Stimulated activated naive B cell treated with anti-CD40 and anti-IgM and Interleukin-4, amounts not matched to agents 10 μg/mL and 1 μg/mL and 100 μg/mL, for 72 hours (primary cell): ENCODE data around the gene ARHGAP36.

Source experiments
- ATAC-seq, 2 donors: fragments of 150-1000 bp; cut with Tn5 transposase; replicated peaks; 2 replicates each; pipeline ENCODE4 v1.10.0; 2021; ENCODE audit warnings: moderate library complexity in 1 of 2
- DNase-seq: peaks from one replicate; pipeline ENCODE4 v3.0.0; 2021
- H3K27ac Mint-ChIP-seq: one replicate; pipeline ENCODE4 v1.8.0; 2022; ENCODE audit warnings: mild to moderate bottlenecking, mixed read lengths
- H3K27me3 Mint-ChIP-seq, 2 donors: one replicate each; pipeline ENCODE4 v1.8.0; 2022; ENCODE audit warnings: mixed read lengths in 2 of 2
- H3K36me3 Mint-ChIP-seq, 2 donors: one replicate each; pipeline ENCODE4 v1.8.0; 2022; ENCODE audit warnings: mixed read lengths in 2 of 2, mild to moderate bottlenecking in 1 of 2
- H3K4me1 Mint-ChIP-seq, 2 donors: one replicate each; pipeline ENCODE4 v1.8.0; 2022; ENCODE audit warnings: mixed read lengths in 2 of 2, mild to moderate bottlenecking in 1 of 2
- H3K4me3 Mint-ChIP-seq, 2 donors: one replicate each; pipeline ENCODE4 v1.8.0; 2022; ENCODE audit warnings: mild to moderate bottlenecking in 2 of 2, mixed read lengths in 2 of 2, moderate library complexity in 1 of 2
- H3K9me3 Mint-ChIP-seq, 2 donors: one replicate each; pipeline ENCODE4 v1.8.0; 2022; ENCODE audit warnings: mixed read lengths in 2 of 2, mild to moderate bottlenecking in 1 of 2

Gene ARHGAP36

GRCh38 chrX:131058136-131058868 lies at the start of gene ARHGAP36:
Gene ARHGAP36 (plus strand): TSS chrX:131058346. CDS start chrX:131081666, 23,320 bp downstream.
- no peak within 1 kb of the TSS for H3K4me3 Mint-ChIP-seq
- no peak within 1 kb of the TSS for H3K27ac Mint-ChIP-seq
- no peaks in the 10 kb centered on the region for H3K36me3 Mint-ChIP-seq
- peaks cover 8 to 17% of the 10 kb centered on the region in 2 donors for H3K27me3 Mint-ChIP-seq
- DNase-seq (no peak), ATAC-seq (no peak)
- no peaks in the 10 kb centered on the region for H3K9me3 Mint-ChIP-seq
- H3K4me1 Mint-ChIP-seq = no peaks in the 10 kb centered on the region

GRCh38 chrX:131010186-131010585 lies 48.0 kb upstream of the ARHGAP36 start:
- Mint-ChIP-seq H3K27me3 (peaks cover 7 to 10% of the 10 kb centered on the region in 2 donors), H3K36me3 (no peaks in the 10 kb centered on the region), H3K4me3 (no peak overlapping the region), H3K9me3 (no peaks in the 10 kb centered on the region), H3K4me1 (no peaks in the 10 kb centered on the region), H3K27ac (no peak overlapping the region)
- DNase-seq (no peak), ATAC-seq (no peak)

GRCh38 chrX:131025336-131025735 lies 32.8 kb upstream of the ARHGAP36 start:
- no peak for DNase-seq
- Mint-ChIP-seq H3K27ac (no peak overlapping the region), H3K4me1 (no peaks in the 10 kb centered on the region), H3K4me3 (no peak overlapping the region), H3K36me3 (no peaks in the 10 kb centered on the region), H3K27me3 (peaks cover 5 to 23% of the 10 kb centered on the region in 2 donors), H3K9me3 (peaks cover 2 to 5% of the 10 kb centered on the region in 2 donors)
- no peak for ATAC-seq

GRCh38 chrX:131032354-131033230 lies 25.6 kb upstream of the ARHGAP36 start:
- ATAC-seq = no peak
- Mint-ChIP-seq H3K27me3 (peaks cover 0 to 13% of the 10 kb centered on the region in 2 donors), H3K27ac (no peak overlapping the region), H3K4me1 (no peaks in the 10 kb centered on the region), H3K9me3 (no peaks in the 10 kb centered on the region), H3K4me3 (no peak overlapping the region), H3K36me3 (no peaks in the 10 kb centered on the region)
- no peak for DNase-seq

GRCh38 chrX:131034063-131034462 lies 24.1 kb upstream of the ARHGAP36 start:
- ATAC-seq = no peak
- no peaks in the 10 kb centered on the region for H3K4me1 Mint-ChIP-seq
- no peaks in the 10 kb centered on the region for H3K9me3 Mint-ChIP-seq
- peaks cover 0 to 10% of the 10 kb centered on the region in 2 donors for H3K27me3 Mint-ChIP-seq
- no peaks in the 10 kb centered on the region for H3K36me3 Mint-ChIP-seq
- H3K27ac Mint-ChIP-seq = no peak overlapping the region
- no peak for DNase-seq
- no peak overlapping the region for H3K4me3 Mint-ChIP-seq

GRCh38 chrX:131040781-131041180 lies 17.4 kb upstream of the ARHGAP36 start:
- DNase-seq (no peak), ATAC-seq (no peak)
- H3K4me1 Mint-ChIP-seq = no peaks in the 10 kb centered on the region
- H3K36me3 Mint-ChIP-seq = no peaks in the 10 kb centered on the region
- no peak overlapping the region for H3K27ac Mint-ChIP-seq
- no peak overlapping the region for H3K4me3 Mint-ChIP-seq
- H3K27me3 Mint-ChIP-seq = peaks cover 13 to 18% of the 10 kb centered on the region in 2 donors
- H3K9me3 Mint-ChIP-seq = no peaks in the 10 kb centered on the region

GRCh38 chrX:131041667-131042066 lies 16.5 kb upstream of the ARHGAP36 start:
- no peak overlapping the region for H3K4me3 Mint-ChIP-seq
- DNase-seq (no peak), ATAC-seq (no peak)
- no peaks in the 10 kb centered on the region for H3K36me3 Mint-ChIP-seq
- H3K9me3 Mint-ChIP-seq = no peaks in the 10 kb centered on the region
- peaks cover 20 to 21% of the 10 kb centered on the region in 2 donors for H3K27me3 Mint-ChIP-seq
- H3K4me1 Mint-ChIP-seq = no peaks in the 10 kb centered on the region
- no peak overlapping the region for H3K27ac Mint-ChIP-seq

GRCh38 chrX:131045726-131046125 lies 12.4 kb upstream of the ARHGAP36 start:
- Mint-ChIP-seq H3K4me1 (no peaks in the 10 kb centered on the region), H3K27me3 (peaks cover 20 to 26% of the 10 kb centered on the region in 2 donors), H3K27ac (no peak overlapping the region), H3K36me3 (no peaks in the 10 kb centered on the region), H3K9me3 (no peaks in the 10 kb centered on the region), H3K4me3 (no peak overlapping the region)
- ATAC-seq = no peak
- no peak for DNase-seq

- Mint-ChIP-seq H3K27ac (no peak overlapping the region), H3K9me3 (no peaks in the 10 kb centered on the region), H3K36me3 (no peaks in the 10 kb centered on the region), H3K4me3 (no peak overlapping the region), H3K27me3 (peaks cover 20 to 23% of the 10 kb centered on the region in 2 donors), H3K4me1 (no peaks in the 10 kb centered on the region)
- ATAC-seq = no peak
- DNase-seq = no peak
Observed at GRCh38 chrX:131046596-131046995, 11.6 kb upstream of the ARHGAP36 start.

GRCh38 chrX:131047180-131047579 lies 11.0 kb upstream of the ARHGAP36 start:
- Mint-ChIP-seq H3K4me1 (no peaks in the 10 kb centered on the region), H3K27me3 (peaks cover 20 to 26% of the 10 kb centered on the region in 2 donors), H3K4me3 (no peak overlapping the region), H3K27ac (no peak overlapping the region), H3K36me3 (no peaks in the 10 kb centered on the region), H3K9me3 (no peaks in the 10 kb centered on the region)
- DNase-seq = no peak
- ATAC-seq = no peak

- H3K9me3 Mint-ChIP-seq = no peaks in the 10 kb centered on the region
- no peak for DNase-seq
- no peak for ATAC-seq
- H3K27ac Mint-ChIP-seq = no peak overlapping the region
- peaks cover 0 to 13% of the 10 kb centered on the region in 2 donors for H3K27me3 Mint-ChIP-seq
- no peaks in the 10 kb centered on the region for H3K4me1 Mint-ChIP-seq
- no peak overlapping the region for H3K4me3 Mint-ChIP-seq
- no peaks in the 10 kb centered on the region for H3K36me3 Mint-ChIP-seq
Observed at GRCh38 chrX:131053076-131053475, 5.1 kb upstream of the ARHGAP36 start.

GRCh38 chrX:131054906-131055305 lies 3.2 kb upstream of the ARHGAP36 start:
- Mint-ChIP-seq H3K36me3 (no peaks in the 10 kb centered on the region), H3K4me3 (no peak overlapping the region), H3K27me3 (peaks cover under 1 to 8% of the 10 kb centered on the region in 2 donors), H3K9me3 (no peaks in the 10 kb centered on the region), H3K27ac (no peak overlapping the region), H3K4me1 (no peaks in the 10 kb centered on the region)
- ATAC-seq = no peak
- no peak for DNase-seq

- H3K9me3 Mint-ChIP-seq = no peaks in the 10 kb centered on the region
- H3K36me3 Mint-ChIP-seq = no peaks in the 10 kb centered on the region
- H3K27me3 Mint-ChIP-seq = peaks cover 8 to 17% of the 10 kb centered on the region in 2 donors
- DNase-seq (no peak), ATAC-seq (no peak)
- no peak overlapping the region for H3K27ac Mint-ChIP-seq
- H3K4me3 Mint-ChIP-seq = no peak overlapping the region
- no peaks in the 10 kb centered on the region for H3K4me1 Mint-ChIP-seq
Observed at GRCh38 chrX:131057706-131058105, 440 bp upstream of the ARHGAP36 start.

- Mint-ChIP-seq H3K27ac (no peak overlapping the region), H3K36me3 (no peaks in the 10 kb centered on the region), H3K4me1 (no peaks in the 10 kb centered on the region), H3K4me3 (no peak overlapping the region), H3K27me3 (peaks cover 16 to 24% of the 10 kb centered on the region in 2 donors), H3K9me3 (no peaks in the 10 kb centered on the region)
- DNase-seq (no peak), ATAC-seq (no peak)
Observed at GRCh38 chrX:131059246-131059645, 1.1 kb downstream of the ARHGAP36 start.

GRCh38 chrX:131060147-131060546 lies 2.0 kb downstream of the ARHGAP36 start:
- Mint-ChIP-seq H3K4me1 (no peaks in the 10 kb centered on the region), H3K27ac (no peak overlapping the region), H3K27me3 (peaks cover 23 to 31% of the 10 kb centered on the region in 2 donors), H3K9me3 (no peaks in the 10 kb centered on the region), H3K4me3 (no peak overlapping the region), H3K36me3 (no peaks in the 10 kb centered on the region)
- DNase-seq (no peak), ATAC-seq (no peak)
